Measurements from ENCODE around the gene PDXP.

DNA sequence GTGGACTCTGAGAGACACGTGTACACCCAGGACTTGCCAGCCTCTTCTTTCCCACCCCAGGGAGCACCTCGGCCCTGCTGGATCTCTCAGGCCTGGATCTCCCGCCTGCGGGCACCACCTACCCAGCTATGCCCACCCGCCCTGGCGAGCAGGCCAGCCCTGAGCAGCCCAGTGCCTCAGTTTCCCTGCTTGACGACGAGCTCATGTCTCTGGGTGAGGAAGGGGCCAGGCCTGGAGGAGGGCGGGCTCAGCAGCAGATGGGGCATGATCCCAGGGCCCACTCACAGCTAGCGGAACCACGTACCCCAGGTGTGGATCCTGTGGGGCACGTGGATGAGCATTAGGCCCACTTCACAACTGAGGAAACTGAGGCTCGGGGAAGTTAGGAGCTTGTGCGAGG, 32.8 kb upstream of the PDXP start:
- TF ChIP-seq, protein P1, sequence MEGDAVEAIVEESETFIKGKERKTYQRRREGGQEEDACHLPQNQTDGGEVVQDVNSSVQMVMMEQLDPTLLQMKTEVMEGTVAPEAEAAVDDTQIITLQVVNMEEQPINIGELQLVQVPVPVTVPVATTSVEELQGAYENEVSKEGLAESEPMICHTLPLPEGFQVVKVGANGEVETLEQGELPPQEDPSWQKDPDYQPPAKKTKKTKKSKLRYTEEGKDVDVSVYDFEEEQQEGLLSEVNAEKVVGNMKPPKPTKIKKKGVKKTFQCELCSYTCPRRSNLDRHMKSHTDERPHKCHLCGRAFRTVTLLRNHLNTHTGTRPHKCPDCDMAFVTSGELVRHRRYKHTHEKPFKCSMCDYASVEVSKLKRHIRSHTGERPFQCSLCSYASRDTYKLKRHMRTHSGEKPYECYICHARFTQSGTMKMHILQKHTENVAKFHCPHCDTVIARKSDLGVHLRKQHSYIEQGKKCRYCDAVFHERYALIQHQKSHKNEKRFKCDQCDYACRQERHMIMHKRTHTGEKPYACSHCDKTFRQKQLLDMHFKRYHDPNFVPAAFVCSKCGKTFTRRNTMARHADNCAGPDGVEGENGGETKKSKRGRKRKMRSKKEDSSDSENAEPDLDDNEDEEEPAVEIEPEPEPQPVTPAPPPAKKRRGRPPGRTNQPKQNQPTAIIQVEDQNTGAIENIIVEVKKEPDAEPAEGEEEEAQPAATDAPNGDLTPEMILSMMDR (conservative IDR thresholded peaks at IDR 0.05; ENCODE audit: low read depth, low read length) = no peak
- TF ChIP-seq EZH2 (IDR thresholded peaks at IDR 0.05; ENCODE audit: low read length, unreplicated experiment) = no peak

All from PC-3 (cell line).